H1 (cell line): ENCODE results near the gene UNC5B. TPM values are rescaled to one million over a fixed set of nuclear protein-coding genes. Genes with fewer than 3 reads are reported as not detected.

Source experiments
- RFX5 ChIP-seq: IDR thresholded peaks from 2 replicates; pipeline ENCODE4 v1.6.1; 2011; ENCODE audit warnings: low read depth, low read length, improper control_type of control experiment, borderline replicate concordance
- ZNF274 ChIP-seq: IDR thresholded peaks from 2 replicates; pipeline ENCODE4 v1.7.0; 2012; ENCODE audit warnings: low read length, borderline replicate concordance; ENCODE audit errors: extremely low read depth
- polyA plus RNA-seq, 7 experiments: library from polyadenylated mRNA; depleted of rRNA in 3 of 7; stranded (reverse) in 5 of 7; unstranded in 2 of 7; fragments of >200 nt in 5 of 7; fragments of 200-250 nt in 2 of 7; gene quantifications; 1 replicate in 5 of 7; 2 replicates in 1 of 7; 4 replicates in 1 of 7; pipeline versions ENCODE4 v1.2.1 to v1.2.3, GENCODE V29; 2011 to 2013; ENCODE audit warnings: missing spikeins in 2 of 7, mixed read lengths in 2 of 7
- total RNA-seq: library from RNA; stranded (reverse); fragmentation: NEBNext Ultra II Directional; extraction: Animal tissue kit (Norgen Biotek cat#: 25700); gene quantifications from 2 replicates; pipeline ENCODE4 v1.2.1, GENCODE V29; 2021

The UNC5B gene
- total and polyA plus RNA-seq, 2 of the 8 experiments (the other 6 are each of a cell fraction or from before 2014, with no cell fraction given), result 27.9 to 31.8 TPM

DNA sequence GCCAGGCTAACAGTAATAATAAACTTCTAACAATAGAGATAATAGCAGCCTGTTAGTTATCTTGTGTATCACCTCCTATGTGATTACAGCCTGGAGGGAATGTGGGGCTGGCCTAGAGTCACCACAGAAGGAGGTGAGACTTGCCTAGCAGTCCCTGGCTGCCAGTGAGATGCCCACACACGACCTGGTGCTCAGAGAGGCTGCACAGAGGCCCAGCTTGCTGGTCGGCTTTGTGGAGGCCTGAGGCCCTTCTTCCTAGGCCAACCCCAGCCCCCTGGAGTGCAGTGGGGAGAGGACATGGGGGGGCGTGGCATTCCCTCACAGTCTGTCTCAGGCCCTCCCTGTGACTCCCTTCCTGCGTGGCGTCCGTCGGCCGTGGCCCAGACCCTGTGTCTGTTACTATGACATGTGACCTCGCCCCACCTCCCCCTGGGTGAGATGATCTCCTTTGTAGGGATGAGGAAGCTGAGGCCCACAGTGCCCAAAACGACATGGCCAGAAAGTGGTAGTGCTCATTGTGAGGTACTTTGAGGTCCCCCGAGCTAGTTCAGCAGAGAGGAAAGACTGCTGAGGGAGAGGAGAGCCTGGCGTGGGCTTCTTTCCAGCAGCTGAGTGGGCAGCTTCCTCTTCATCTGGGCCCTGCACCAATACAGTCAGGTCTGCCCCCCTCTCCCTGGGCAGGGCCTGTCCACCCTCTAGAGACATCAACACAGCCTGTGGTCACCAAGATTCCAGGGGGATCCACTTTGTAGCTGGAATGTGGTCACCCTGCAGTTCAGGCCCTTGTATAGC is 29.7 kb downstream of the UNC5B start (continued):
- TF ChIP-seq ZNF274 (no peak), RFX5 (no peak)
